ENCODE results near the gene CCR5.

DNA sequence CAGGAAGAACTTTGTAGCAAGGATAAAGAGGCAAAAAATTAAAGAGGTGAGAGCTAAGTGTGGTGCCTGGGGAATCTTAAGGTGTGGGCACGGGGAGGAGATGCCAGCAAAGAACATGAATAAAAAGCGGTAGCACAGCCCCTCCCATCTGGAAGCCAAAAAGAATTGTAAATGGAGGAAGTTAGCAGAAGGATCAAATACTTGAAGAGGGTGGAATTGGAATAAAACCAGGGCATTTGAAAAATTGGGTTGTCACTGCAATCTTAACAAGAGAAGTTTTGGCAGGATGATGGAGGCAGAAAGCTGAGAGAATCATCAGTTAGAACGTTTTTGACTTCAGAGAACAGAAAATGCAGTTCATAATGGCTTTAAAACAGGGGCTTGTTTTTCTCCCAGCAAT is 14.5 kb upstream of the CCR5 start:
- TF ChIP-seq TARDBP (IDR thresholded peaks at IDR 0.05) (no peak), ELF4 (IDR thresholded peaks at IDR 0.05) (no peak), HDGF (IDR thresholded peaks at IDR 0.05; ENCODE audit: borderline replicate concordance) (no peak), FOXK2 (IDR thresholded peaks at IDR 0.05) (no peak), SUZ12 (IDR thresholded peaks at IDR 0.05) (no peak), SP1 (IDR thresholded peaks at IDR 0.05) (no peak), NFRKB (IDR thresholded peaks at IDR 0.05) (no peak), FOXM1 (IDR thresholded peaks at IDR 0.05; ENCODE audit: borderline replicate concordance) (no peak), BHLHE40 (IDR thresholded peaks at IDR 0.05; ENCODE audit: borderline replicate concordance) (no peak), ZNF384 (IDR thresholded peaks at IDR 0.05) (no peak), FOXA1 (IDR thresholded peaks at IDR 0.05) (no peak)
- TF ChIP-seq, protein P1, sequence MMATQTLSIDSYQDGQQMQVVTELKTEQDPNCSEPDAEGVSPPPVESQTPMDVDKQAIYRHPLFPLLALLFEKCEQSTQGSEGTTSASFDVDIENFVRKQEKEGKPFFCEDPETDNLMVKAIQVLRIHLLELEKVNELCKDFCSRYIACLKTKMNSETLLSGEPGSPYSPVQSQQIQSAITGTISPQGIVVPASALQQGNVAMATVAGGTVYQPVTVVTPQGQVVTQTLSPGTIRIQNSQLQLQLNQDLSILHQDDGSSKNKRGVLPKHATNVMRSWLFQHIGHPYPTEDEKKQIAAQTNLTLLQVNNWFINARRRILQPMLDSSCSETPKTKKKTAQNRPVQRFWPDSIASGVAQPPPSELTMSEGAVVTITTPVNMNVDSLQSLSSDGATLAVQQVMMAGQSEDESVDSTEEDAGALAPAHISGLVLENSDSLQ (IDR thresholded peaks at IDR 0.05), result no peak
